ENCODE results near the gene RRBP1.

Gene RRBP1

GRCh38 chr20:17631576-17632319 lies 50.3 kb downstream of the RRBP1 start:
- no peak for DNase-seq

DNA sequence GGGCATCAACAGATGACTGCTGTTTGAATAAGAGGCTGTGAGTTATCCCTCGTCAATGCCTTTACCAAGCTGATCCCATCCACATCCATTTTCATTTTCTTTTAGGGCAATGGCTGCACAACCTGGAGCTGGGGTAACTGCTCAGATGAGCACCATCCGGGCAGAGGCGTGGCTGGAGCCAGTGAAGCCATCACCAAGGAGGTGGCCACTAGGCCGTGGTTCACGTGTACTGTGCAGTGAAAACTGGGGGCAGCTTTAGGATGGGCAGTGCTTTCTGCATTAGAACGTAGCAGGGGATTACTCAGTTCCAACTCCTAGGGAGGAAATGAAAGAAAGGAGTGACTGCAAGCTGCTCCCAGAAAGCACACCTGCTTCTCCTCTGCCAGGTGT lies 51.2 kb downstream of the RRBP1 start:
- no peak for DNase-seq

GRCh38 chr20:17630151-17630805 lies 51.8 kb downstream of the RRBP1 start:
- no peak for DNase-seq

DNA sequence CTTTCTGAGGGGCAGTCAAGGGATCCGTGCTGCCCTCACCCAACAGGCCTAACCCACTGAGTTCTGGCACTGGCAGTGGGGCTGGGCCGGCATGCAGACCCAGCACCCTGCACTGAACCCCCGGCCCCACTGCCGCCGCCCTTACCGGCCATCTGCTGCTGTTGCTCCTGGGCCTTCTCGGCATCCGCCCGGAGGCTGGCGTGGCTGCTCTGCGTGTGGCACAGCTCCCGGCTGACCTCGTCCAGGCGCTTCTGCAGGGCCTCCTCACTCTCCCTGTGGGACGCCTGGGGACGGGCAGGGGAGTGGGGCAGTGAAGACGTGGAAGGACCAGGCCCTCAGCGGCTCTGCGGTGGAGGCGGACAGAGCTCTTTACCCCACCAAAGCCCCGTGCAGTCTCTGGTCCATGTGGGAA lies 52.4 kb downstream of the RRBP1 start:
- no peak for DNase-seq

- no peak for DNase-seq
Observed at GRCh38 chr20:17629025-17629424, 53.0 kb downstream of the RRBP1 start.

DNA sequence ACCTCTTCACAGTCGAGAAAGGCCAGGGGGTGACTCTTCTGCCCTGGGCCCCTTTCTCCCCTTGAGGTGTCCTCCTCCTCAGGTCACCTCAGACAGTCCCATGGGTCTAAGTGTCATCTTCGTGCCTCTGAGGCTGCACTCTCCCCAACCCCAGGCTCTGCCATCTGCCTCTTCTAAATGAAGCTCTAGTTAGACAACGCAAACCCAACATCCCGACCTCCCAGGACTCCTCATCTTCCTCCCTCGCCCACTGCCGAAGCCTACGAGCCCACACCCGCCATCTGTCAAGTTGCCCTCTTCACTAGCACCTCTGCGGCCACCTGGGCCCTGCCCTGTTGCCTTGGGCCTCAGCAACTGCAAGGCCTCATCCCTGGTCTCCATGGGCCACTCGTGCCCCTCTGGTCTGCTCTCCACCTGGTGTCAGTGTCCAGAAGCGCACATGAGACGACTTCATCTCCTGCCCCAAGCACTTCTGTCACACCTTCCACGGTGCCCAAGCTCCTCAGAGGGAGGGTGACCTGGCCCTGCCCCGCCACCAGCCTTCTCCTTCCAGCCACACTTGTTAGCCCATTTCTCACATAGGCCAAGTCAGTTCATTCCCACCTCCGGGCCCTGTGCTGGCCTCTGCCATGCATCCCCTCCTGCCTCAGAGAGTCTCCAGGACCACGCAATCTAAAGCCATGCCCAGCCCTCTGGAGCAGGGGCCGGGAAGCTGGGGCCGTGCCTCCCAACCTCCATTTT lies 53.8 kb downstream of the RRBP1 start:
- DNase-seq = no peak

DNA sequence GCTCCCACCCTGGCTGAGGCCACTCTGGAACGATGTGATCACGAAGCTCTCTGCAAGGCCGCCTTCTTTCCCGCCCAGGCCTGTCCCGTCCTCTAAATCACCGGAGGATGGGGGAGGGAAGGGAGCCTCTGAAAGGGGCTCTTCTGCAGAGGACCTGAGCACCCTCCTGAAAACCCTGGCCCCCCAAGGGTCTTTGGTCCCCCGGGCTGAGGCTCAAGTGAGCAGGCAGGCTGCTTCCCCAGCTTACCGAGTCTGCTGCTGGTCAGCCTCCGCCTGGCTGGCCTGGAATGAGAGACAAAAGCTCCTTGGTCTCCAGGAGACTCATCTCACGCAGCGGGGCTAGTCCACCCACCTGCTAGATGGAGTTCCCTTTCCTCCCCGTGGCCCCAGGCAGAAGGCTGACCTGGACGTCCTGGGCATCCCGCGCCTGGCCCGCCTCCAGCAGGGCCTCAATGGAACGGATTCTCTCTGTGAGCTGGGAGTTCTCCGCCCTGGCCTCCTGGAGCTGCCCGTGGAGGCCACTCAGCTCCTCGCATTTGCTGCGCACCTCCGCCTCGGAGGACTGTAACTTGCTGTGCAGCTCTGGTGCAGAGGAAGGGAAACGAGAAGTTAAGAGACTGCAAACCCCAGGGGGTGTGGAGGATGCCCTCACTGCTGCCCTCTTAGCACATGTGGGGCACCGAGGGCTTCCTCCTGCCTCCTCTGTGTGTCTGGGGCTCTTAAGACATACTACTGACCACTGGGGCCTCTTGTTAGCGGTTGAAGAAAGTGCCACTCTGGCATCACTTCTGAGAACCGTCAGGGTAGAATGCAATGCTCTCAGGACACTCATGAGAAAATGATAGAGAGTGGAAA lies 54.7 kb downstream of the RRBP1 start:
- no peak for DNase-seq

- no peak for DNase-seq
Observed at GRCh38 chr20:17626217-17627007, 55.6 kb downstream of the RRBP1 start.

- no peak for DNase-seq
Observed at GRCh38 chr20:17625246-17626051, 56.6 kb downstream of the RRBP1 start.

DNA sequence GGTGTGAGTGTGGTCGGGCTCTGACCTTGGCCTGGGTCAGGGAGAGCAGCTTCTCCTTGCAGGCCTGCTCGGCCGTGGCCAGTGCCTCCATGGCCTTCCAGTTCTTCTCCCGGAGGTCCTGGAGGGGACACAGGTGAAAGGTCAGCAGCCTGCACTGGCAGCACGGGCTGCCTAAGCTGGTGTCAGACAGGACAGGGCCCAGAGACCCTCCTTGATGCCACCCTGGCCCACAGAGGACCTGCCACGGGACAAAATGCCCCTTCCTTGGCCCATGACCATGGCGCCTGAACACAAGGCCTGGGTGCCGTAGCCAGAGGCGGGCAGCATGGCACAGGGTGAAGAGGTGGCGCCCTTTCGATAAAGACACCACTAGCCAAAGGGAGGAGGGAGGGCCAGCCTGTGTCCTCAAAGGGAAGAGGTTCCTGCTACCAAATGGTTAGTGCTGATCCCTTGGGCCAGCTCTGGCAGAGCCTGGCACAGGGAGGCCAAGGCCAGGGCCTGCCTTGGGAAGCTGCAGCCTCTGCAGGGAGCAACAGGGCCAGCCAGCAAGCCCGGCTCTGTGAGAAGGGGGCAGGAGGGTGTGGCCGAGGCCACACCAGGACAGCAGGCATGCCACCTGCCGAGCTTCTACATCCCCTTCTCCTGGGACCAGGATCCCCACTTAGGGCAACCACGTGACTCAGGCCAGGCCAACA lies 57.3 kb downstream of the RRBP1 start:
- DNase-seq = no peak

DNA sequence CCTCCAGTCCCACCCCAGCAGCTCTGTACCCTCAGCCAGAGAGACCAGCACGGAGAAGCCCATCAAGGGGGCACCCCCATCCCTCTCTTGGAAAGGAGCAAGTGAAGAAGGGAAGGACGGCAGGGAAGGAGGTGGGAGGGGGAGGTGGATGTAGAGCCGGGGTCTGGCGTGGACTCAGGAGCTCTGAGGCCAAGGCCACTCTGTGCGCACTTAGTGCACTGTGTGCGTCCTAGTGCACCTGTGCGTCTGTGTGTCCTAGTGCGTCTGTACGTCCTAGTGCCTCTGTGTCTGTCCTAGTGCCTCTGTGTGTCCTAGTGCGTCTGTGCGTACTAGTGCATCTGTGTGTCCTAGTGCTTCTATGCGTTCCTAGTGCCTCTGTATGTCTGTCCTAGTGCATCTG lies 58.0 kb downstream of the RRBP1 start:
- no peak for DNase-seq

DNA sequence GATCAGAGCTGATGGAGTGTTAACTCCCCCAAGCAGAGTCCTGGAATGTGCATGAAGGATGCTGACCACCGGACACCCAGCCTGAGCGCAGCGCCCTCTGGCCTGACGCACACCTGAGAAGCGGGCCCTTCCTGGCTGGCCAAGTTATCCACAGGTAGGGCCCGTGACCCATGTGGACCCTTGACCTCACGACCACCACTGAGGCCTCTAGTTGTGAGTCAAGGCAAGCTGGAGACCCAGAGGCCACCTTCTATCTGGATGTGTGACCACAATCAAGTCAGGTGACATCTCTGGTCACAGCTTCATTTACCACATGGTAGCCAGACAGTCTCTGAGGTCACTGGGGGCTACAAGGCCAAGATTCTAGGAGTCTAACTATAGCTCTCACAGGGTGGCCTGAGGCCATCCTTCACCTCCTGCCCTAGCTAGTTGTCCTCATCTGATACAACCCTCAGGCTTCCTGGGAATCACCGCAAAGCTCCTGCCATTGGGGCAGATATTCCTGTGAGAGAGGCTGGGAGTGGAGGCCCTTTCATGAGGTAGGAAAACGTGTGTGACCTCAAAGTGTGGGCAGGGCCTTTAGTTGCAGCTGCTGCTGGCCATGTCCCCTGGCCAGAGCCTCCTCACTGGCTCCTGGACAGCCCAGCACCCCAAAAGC lies 59.1 kb downstream of the RRBP1 start:
- DNase-seq = no peak

DNA sequence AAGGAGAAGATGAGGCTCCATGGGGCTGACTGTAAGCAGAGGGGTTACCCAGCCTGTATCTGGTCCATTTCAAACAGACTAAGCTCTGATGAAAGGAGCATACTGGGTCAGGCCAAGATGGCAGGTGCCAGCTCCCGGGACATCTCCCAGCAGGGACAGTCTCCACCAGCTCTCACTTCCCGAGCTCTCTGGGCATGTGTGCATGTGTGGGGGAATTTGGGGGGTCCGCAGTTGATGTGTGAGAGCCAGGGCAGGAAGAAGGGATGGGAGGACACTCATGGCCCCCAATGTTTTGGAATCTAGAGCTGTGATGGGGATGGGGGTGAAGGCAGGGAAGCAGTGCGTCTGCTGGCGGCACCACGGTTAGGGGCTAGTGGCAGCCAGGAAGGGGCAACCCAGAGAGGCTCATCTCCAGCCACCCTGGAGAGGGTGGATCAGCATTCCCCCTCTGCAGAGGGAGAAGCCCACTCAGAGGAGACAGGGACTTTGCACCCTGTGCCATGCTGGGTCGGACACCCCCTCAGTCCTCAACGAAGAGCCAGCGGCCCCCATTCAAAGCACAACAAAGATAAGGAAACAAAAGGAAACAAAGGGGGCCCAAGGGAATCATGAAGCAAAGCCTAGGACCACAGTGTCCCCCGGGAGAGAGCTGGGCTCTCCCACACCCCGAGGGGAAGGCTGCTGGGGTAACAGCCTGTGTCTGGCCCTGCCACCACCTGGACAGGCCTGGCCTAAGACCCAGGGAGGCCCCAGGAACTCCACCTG lies 59.8 kb downstream of the RRBP1 start:
- DNase-seq = no peak

GRCh38 chr20:17621229-17621968 lies 60.6 kb downstream of the RRBP1 start:
- no peak for DNase-seq

DNA sequence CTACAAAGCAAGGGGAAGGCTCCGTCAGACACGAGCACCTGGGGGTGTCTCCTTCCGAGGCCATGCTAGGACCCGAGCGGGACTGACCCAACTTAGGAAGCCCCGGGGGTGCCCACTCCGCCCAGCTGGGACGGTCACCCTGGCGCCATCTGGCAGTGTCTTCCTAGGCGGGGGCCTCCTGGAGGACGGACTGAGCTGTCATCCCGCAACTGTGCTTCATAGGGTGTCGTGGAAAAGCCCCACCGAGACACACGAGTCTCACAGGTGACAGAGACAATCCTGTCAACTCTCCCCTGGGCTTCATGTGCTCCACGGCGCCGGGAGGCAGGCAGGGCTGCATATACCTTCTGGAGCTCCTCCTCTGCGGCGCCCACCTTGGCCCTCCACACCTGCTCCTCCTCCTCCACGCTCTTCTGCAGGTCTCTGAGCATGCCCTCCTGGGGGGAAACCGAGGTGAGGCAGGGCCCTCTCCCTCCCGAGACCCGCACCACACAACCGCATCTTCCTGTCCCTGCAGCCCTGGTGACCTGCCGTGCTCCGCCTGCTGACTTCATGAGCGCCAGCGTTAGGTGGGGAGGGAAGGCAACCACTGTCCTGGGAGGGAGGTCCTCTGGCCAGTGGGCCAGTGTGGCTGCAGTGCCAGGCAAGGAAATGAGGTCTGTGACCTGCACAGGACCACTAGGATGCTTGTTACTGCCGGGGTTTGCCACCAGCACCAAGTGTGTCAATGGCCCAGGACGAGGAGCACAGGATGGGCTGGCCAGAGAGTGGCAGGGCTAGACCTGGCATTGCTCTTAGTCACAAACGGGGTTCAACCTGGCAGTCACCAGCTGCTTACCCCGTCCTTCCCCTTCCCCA lies 61.4 kb downstream of the RRBP1 start:
- DNase-seq = no peak

DNA sequence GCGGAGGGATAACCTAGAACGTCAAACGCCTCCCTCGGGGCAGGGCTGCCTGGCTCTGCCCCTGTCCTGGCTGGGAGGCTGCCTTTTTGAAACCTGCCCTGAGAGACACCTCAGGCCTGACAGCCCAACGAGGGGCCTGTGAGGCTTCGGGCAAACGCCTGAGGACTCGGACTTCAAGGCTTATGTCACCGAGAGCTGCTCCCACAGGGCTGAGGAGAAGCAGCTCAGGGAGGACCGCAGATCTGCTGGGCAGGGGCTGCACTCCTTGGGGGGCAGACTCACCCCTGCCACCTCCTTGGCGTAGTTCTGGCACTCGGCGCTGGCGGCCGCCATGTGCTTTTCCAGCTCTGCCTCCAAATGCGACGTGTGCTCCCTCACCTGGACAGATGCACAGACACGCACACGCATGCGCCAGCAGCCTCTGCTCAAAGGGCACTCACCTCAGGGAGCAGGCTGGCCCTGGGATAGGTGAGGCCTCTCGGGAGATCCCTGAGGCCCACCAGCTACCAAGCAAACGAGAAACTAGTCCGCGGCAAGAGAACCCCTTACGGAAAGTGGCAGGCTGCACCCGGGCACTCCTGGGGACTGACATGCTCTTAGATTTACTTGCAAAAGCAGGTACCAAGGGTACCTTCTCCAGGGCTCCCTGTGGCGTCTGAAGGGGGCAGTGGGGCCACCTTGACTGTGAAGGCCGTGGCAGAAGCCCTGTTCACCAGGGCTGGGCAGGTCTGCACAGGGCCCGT lies 62.5 kb downstream of the RRBP1 start:
- no peak for DNase-seq

DNA sequence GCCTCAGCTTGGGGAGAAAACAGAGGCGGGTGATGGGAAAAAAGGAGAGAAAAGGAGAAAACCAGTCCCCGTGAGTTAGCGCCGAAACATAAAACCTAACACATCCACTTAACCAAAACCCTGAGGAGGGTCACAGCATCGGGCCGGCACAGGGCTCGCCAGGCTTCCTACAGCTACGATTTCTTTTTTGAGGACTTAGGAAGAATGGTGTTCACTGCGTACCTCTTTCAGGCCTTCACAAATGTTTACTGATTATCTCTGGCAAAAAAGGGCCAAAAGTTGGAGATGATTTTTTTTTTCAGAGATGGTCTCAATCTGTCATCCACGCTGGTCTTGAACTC lies 63.4 kb downstream of the RRBP1 start:
- DNase-seq = no peak
